HG02623 (cell line): ENCODE measurements around the gene CCDC148.
"Not testable (repeated sequence)": the region's sequence is repeated elsewhere in the genome, so short reads cannot be mapped to it uniquely, and the experiment has no call there.

Source experiments
- ATAC-seq: cut with Tn5 transposase; IDR thresholded peaks from one replicate; pipeline ENCODE4 v1.9.1; 2021; ENCODE audit warnings: moderate library complexity; ENCODE audit not compliant: unreplicated experiment

The CCDC148 gene

GRCh38 chr2:158366342-158366741 is 90.2 kb downstream of the CCDC148 start:
- no peak for ATAC-seq

GRCh38 chr2:158359846-158360245 is 96.7 kb downstream of the CCDC148 start:
- ATAC-seq, result no peak

DNA sequence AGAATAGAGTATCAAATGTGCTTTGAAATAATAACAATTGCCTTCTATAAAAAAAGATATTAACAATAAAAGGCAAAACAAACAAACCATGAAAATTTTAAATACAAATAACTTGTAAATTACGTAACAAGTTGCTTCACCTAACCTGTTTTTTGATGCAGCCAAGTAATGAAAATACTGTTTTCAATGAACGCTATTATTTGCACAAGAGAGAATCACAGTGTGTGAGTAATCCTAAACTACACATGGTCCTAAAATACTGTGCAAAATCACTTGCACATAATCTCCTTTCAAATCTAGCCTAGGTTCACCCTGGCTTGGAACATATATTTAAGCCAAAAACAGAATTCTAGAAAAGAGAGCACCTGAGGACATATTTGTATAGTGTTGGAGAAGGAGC is 98.9 kb downstream of the CCDC148 start:
- ATAC-seq, result no peak

DNA sequence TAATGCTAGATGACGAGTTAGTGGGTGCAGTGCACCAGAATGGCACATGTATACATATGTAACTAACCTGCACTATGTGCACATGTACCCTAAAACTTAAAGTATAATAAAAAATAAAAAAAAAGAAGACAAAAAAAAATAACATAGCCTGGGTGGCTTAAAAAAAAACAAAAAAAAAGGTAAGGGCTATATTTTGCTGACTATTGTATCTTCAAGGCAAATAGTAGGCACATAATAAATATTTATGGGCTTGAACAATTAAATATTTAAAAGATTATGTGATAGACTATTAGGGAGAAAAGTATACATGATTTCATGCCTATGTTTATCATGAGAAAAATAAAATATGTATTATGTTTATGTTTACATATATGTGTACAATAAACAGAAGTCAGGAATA is 99.4 kb downstream of the CCDC148 start:
- ATAC-seq, result no peak

GRCh38 chr2:158351466-158351816 is 105.1 kb downstream of the CCDC148 start:
- ATAC-seq, result not testable (repeated sequence)

- ATAC-seq, result not testable (repeated sequence)
These were observed 105.6 kb downstream of the CCDC148 start for GRCh38 chr2:158350751-158351465.

- no peak for ATAC-seq
These were observed 110.5 kb downstream of the CCDC148 start for GRCh38 chr2:158346032-158346431.

GRCh38 chr2:158339513-158339912 is 117.0 kb downstream of the CCDC148 start:
- no peak for ATAC-seq

DNA sequence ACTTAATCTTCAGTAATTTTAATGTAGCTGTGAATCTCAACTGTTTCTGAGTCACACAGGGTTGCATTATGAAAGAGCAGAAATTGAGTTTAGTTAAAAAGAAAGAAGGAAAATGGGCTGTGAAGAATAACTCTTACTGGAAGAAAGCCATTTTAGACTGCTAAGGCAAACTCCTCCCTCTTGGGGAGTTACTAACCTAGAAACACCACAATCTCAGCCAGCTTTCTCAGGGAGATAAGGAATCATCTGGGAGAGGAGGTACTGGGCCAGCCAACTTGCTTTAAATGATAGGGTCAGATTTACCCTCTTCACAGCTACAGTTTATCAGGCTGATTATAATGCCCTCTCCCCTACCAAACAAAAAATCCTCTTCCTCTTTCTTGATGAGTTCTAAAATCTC is 119.5 kb downstream of the CCDC148 start:
- ATAC-seq, result no peak

- ATAC-seq, result not testable (repeated sequence)
These were observed 124.8 kb downstream of the CCDC148 start for GRCh38 chr2:158331799-158332198.

GRCh38 chr2:158325782-158326340 is 130.7 kb downstream of the CCDC148 start:
- ATAC-seq, result no peak

GRCh38 chr2:158325031-158325781 is 131.3 kb downstream of the CCDC148 start:
- no peak for ATAC-seq

DNA sequence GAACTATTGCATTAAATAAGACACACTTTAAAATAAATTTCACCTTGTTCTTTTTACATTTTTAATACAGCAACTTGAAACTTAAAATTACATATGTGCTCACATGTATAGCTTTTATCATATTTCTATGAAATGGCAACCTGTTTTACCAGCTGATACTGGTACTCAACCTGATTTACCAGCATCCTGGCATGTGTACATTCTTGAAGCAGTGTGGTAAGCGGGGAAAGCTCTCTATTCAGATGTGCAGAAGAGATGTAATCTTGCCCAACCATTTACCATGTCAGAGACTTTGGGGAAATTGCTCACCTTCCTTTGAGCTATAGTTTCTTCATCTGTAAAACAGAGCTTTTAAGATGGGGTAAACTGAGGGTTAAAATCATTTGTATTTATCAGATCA is 133.2 kb downstream of the CCDC148 start:
- no peak for ATAC-seq

- ATAC-seq, result no peak
These were observed 135.3 kb downstream of the CCDC148 start for GRCh38 chr2:158321264-158321663.

- no peak for ATAC-seq
These were observed 137.3 kb downstream of the CCDC148 start for GRCh38 chr2:158319269-158319668.

- ATAC-seq, result peak; percentile 34
These were observed 138.9 kb downstream of the CCDC148 start for GRCh38 chr2:158317642-158318041.

DNA sequence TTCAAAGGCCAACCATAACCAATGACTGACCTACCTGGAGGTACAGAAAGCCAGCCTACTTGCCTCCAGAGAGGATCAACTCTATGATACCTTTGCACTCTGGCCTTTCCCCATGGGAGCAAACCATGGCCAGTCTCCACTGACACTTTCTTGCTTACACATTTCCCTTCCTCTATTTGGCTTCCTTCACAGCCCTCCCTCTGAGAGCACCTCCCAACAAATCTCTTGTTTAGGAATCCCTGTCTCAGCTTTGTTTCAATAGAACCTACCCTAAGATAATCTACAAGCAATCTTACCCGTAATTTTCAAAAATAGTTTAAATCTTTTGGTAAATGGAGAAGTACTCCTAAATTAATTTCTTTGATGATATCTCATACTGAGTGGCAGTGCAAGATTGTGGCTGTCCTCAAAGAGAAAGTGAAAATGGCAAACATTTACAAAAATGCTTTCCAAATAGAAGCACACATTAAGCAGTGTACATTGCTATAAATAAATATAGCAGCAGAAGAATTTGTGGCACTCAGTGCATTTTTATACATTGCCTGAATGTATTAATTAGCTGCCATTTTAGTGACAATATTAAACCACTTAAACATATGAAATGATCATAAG is 140.6 kb downstream of the CCDC148 start:
- no peak for ATAC-seq

GRCh38 chr2:158315000-158315399 is 141.6 kb downstream of the CCDC148 start:
- no peak for ATAC-seq

DNA sequence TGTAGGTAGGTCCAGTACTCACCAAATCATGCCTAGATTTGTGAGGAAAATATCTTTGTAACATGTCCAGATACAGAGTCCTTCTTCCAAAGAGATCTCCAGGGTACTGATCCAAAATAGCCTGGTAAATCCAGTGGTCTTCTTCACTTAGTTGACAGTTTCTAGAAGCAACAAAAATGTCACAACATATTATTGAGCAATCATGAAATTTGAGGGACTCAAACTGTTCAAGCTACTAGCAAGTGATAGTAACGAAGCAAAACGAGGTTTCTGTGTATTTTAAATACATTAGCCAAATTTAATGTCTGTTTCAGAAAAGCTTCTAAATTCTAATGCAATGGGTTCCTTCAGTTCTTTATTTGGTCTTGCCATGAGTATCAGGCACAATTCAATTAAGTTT is 142.8 kb downstream of the CCDC148 start:
- ATAC-seq, result no peak

DNA sequence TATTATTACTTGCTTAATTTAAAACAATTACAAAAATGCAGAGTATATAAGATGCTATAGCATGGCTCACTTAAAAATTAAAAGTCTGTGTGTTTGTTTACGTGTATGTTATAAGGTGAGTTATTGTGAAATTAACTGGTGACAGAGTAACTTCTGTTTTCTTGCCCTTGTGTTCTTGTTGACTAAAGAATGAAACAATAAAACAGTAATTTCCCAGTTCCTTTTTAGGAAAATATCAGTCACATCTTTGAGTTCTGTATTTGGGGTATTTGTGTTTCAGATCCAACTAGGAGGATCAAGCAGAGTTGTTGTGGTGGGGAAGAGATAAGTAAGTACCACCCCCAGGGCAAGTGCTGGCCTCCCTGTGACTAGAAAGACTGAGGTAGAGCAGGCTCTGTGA is 143.6 kb downstream of the CCDC148 start:
- ATAC-seq, result no peak

GRCh38 chr2:158310407-158310806 is 146.1 kb downstream of the CCDC148 start:
- ATAC-seq, result not testable (repeated sequence)

DNA sequence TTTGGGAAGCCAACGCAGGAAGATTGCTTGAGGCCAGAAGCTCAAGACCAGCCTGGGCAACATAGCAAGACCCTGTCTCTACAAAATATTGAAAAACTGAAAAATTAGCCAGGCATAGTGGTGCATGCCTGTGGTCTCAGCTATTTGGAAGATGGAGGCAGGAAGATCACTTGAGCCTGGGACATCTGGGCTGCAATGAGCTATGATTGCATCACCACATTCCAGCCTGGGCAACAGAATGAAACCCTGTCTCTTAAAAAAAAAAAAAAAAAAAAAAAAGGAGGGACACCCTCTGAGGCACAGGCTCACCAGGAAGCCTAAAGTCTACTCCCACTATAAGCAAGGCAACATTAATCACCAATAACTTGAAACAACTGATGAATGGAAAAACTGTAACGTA is 151.1 kb downstream of the CCDC148 start:
- no peak for ATAC-seq
